Measurements from ENCODE around the gene NPHP1.

DNA sequence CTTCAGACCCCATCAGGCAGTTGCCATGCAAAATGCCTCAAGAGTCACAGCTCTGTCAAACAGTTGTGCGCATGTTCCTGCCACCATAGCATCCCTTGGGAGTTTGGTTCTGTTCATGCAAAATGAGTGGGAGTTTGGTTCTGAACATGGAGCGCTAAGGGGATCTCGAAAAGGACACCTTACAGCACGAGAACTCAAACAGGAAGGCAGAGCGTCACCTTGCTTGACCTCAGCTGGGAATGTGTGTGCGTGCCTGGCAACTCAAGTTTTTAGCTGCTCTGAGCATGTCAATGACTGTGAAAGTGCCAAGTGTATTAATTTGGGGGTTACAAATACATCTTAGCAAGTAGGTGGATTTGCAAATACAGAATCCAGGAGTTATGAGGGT, 105.8 kb downstream of the NPHP1 start:
- TF ChIP-seq POLR2A (IDR thresholded peaks at IDR 0.05) = no peak
- TF ChIP-seq CTCF (IDR thresholded peaks at IDR 0.05) = no peak
